Neutrophil (primary cell): ENCODE results near the gene RB1.

ENCODE experiments used
- H3K27ac ChIP-seq: fragments of 200-600 bp; sonication (generic); 2 replicates; pipeline ENCODE4 v1.5.1; 2016; ENCODE audit warnings: mild to moderate bottlenecking, moderate library complexity
- H3K27me3 ChIP-seq: fragments of 200-600 bp; sonication (generic); 2 replicates; pipeline ENCODE4 v1.6.0; 2016; ENCODE audit warnings: mild to moderate bottlenecking
- H3K36me3 ChIP-seq: fragments of 200-600 bp; sonication (generic); 2 replicates; pipeline ENCODE4 v1.5.1; 2017
- H3K4me1 ChIP-seq, 2 experiments: fragments of 200-600 bp in 1 of 2; sonication (generic) in 1 of 2; 1 replicate in 1 of 2; 2 replicates in 1 of 2; pipeline versions ENCODE4 v1.5.1 to v1.6.1; 2013 to 2016; ENCODE audit warnings: low read depth in 1 of 2, low read length in 1 of 2, mild to moderate bottlenecking in 1 of 2, moderate library complexity in 1 of 2; ENCODE audit not compliant: control insufficient read depth in 1 of 2, insufficient read depth in 1 of 2
- H3K4me3 ChIP-seq, 2 experiments: fragments of 200-600 bp in 1 of 2; sonication (generic) in 1 of 2; 1 replicate in 1 of 2; 2 replicates in 1 of 2; pipeline ENCODE4 v1.5.1; 2013 to 2016; ENCODE audit warnings: low read depth in 1 of 2, low read length in 1 of 2, mild to moderate bottlenecking in 1 of 2, moderate library complexity in 1 of 2
- H3K9me3 ChIP-seq: fragments of 200-600 bp; sonication (generic); 2 replicates; pipeline ENCODE4 v1.5.1; 2016
- CTCF ChIP-seq: fragments of 200-600 bp; sonication (generic); IDR thresholded peaks from 2 replicates; pipeline ENCODE4 v1.5.1; 2016; ENCODE audit warnings: antibody characterized with exemption

RB1 gene

DNA sequence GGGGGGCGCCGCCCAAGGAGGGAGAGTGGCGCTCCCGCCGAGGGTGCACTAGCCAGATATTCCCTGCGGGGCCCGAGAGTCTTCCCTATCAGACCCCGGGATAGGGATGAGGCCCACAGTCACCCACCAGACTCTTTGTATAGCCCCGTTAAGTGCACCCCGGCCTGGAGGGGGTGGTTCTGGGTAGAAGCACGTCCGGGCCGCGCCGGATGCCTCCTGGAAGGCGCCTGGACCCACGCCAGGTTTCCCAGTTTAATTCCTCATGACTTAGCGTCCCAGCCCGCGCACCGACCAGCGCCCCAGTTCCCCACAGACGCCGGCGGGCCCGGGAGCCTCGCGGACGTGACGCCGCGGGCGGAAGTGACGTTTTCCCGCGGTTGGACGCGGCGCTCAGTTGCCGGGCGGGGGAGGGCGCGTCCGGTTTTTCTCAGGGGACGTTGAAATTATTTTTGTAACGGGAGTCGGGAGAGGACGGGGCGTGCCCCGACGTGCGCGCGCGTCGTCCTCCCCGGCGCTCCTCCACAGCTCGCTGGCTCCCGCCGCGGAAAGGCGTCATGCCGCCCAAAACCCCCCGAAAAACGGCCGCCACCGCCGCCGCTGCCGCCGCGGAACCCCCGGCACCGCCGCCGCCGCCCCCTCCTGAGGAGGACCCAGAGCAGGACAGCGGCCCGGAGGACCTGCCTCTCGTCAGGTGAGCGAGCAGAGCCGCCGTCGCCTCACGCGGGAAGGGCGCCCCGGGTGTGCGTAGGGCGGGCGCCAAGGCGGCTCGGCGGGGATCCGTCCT lies at the start of gene RB1:
Gene RB1 (plus strand): TSS at position 393 of the 784 bp plus-strand sequence. CDS start 162 bp downstream, at position 555.
- Histone ChIP-seq H3K4me3 (peak within 1 kb of the TSS; percentile 88 to 94), H3K4me1 (peaks cover 17 to 25% of the 10 kb centered on the region in 2 experiments), H3K27me3 (no peaks in the 10 kb centered on the region), H3K9me3 (no peaks in the 10 kb centered on the region), H3K27ac (peak within 1 kb of the TSS; percentile 98), H3K36me3 (peaks cover 10% of the 10 kb centered on the region)
- TF ChIP-seq CTCF = no peak

- peaks cover 5 to 18% of the 10 kb centered on the region in 2 experiments for H3K4me1 ChIP-seq
- H3K27ac ChIP-seq = peak overlapping the region; percentile 29
- H3K27me3 ChIP-seq = no peaks in the 10 kb centered on the region
- no peak for TF ChIP-seq CTCF
- H3K9me3 ChIP-seq = no peaks in the 10 kb centered on the region
- H3K4me3 ChIP-seq = no peak overlapping the region
- H3K36me3 ChIP-seq = peaks cover 74% of the 10 kb centered on the region
Measured at GRCh38 chr13:48253849-48254248, 49.7 kb upstream of the RB1 start.

- peaks cover 83% of the 10 kb centered on the region for H3K36me3 ChIP-seq
- no peaks in the 10 kb centered on the region for H3K9me3 ChIP-seq
- H3K27ac ChIP-seq = no peak overlapping the region
- H3K4me1 ChIP-seq = peaks cover under 1 to 15% of the 10 kb centered on the region in 2 experiments
- no peaks in the 10 kb centered on the region for H3K27me3 ChIP-seq
- TF ChIP-seq CTCF = no peak
- H3K4me3 ChIP-seq = no peak overlapping the region
Measured at GRCh38 chr13:48255090-48255489, 48.5 kb upstream of the RB1 start.

DNA sequence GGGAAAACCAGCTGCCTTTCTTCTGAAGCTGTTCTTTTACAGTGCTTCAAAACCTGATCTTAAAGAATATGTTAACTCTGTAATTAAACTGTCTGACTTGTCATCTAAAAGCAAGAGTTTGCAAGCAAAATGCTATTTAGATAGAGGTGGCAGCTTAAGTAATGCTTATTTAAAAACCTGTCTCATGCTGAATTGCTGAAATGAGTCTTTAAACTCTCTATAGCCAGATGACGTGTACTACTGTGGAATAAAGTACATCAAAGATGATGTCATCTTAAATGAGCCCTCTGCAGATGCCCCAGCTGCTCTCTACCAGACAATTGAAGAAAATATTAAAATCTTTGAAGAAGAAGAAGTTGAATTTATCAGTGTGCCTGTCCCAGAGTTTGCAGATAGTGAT lies 47.6 kb upstream of the RB1 start:
- H3K9me3 ChIP-seq = no peaks in the 10 kb centered on the region
- peaks cover 0 to 13% of the 10 kb centered on the region in 2 experiments for H3K4me1 ChIP-seq
- TF ChIP-seq CTCF = no peak
- H3K27me3 ChIP-seq = no peaks in the 10 kb centered on the region
- no peak overlapping the region for H3K4me3 ChIP-seq
- H3K36me3 ChIP-seq = peaks cover 90% of the 10 kb centered on the region
- peak overlapping the region; percentile 12 for H3K27ac ChIP-seq

DNA sequence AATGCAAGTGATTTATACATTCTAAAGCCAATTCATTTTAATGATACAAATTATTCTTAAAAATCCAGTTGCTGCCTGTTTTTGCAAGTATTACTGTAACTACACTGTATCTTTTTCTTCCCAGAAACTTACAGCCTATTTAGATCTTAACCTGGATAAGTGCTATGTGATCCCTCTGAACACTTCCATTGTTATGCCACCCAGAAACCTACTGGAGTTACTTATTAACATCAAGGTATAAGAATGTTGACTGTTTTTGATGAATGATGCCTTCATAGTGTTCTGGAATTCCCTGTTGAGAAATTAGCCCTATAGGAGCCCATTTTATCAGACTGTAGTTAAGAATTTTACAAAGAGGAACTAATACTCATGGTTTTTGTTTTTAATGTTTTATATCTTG lies 45.5 kb upstream of the RB1 start:
- Histone ChIP-seq H3K9me3 (no peaks in the 10 kb centered on the region), H3K36me3 (peaks cover 99% of the 10 kb centered on the region), H3K27ac (no peak overlapping the region), H3K4me3 (no peak overlapping the region), H3K27me3 (no peaks in the 10 kb centered on the region), H3K4me1 (no peaks in the 10 kb centered on the region)
- no peak for TF ChIP-seq CTCF
